HUES6 (cell line): ENCODE results near the gene SLC66A2.
A peak's percentile ranks its signal among the peaks of the same experiment; 100 is the strongest.
"Not testable (repeated sequence)": the region's sequence is repeated elsewhere in the genome, so short reads cannot be mapped to it uniquely, and the experiment has no call there.

Experiments
- H3K27ac ChIP-seq: 2 replicates; pipeline ENCODE4 v1.7.0; 2013; ENCODE audit warnings: low read depth, mild to moderate bottlenecking, low read length, inconsistent platforms
- H3K27me3 ChIP-seq: 2 replicates; pipeline ENCODE4 v1.6.1; 2013; ENCODE audit warnings: low read length; ENCODE audit not compliant: control insufficient read depth, insufficient read depth
- H3K36me3 ChIP-seq: 2 replicates; pipeline ENCODE4 v1.6.1; 2013; ENCODE audit warnings: low read length; ENCODE audit not compliant: control insufficient read depth, insufficient read depth
- H3K4me1 ChIP-seq: 2 replicates; pipeline ENCODE4 v1.6.1; 2013; ENCODE audit warnings: low read length; ENCODE audit not compliant: control insufficient read depth, insufficient read depth
- H3K4me3 ChIP-seq: 2 replicates; pipeline ENCODE4 v1.5.1; 2013; ENCODE audit warnings: low read depth, low read length
- H3K9ac ChIP-seq: one replicate; pipeline ENCODE4 v1.6.1; 2013; ENCODE audit warnings: mild to moderate bottlenecking, low read length
- H3K9me3 ChIP-seq: 2 replicates; pipeline ENCODE4 v1.6.1; 2013; ENCODE audit warnings: low read depth, low read length; ENCODE audit not compliant: control insufficient read depth, insufficient read depth

SLC66A2 gene

DNA sequence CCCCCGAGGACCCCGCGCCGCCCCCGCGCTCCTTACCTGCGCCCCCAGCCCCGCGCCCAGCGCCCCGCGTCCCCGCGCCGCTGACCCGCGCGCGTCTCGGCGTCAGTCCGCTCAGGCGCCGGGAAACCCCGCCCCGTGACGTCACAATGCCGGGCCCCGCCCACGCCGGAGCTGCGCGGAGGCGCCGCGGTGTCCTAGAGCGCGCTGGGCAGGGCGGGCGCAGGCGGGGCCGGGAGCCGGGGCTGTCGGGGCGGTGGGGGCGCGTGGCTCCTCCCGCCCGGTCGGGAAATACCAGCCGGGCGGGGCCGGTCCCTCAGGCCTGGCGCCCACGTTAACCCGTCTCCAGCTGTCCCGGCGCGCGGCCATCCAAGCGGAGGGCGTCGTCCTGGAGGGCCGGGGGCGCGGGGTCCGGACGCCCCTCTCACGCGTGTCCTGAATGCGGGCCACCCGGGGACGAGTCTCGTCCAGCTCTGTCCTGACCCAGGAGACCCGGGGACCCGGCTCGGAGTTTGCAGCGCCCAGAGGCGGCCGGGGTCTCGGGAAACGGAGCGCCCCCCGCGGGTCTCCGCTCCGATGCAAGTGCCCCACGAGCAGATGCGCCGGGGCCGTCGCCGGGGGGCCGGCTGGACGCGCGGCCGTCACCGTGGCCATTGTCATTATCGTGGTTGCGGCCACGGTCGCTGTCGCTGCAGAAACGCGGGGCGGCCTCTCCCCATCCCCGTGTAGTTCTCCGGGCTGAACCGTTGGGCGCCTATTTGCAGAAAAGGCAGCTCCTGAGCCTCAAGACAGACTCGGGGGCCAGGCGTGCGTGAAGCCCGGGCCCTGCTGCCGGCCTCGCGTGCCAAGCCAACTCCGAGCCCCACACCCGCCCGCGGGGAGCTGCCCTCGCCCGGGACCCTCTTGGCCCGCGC, at the start of gene SLC66A2:
Gene SLC66A2, minus strand, starts transcription at position 109 of the 911 bp plus-strand sequence. CDS start 727 bp downstream, outside the sequence.
- Histone ChIP-seq H3K4me1 (peaks cover 11% of the 10 kb centered on the region), H3K27me3 (peaks cover 63% of the 10 kb centered on the region), H3K27ac (no peak within 1 kb of the TSS), H3K9ac (peak within 1 kb of the TSS; percentile 5), H3K36me3 (no peaks in the 10 kb centered on the region), H3K4me3 (peak within 1 kb of the TSS; percentile 64), H3K9me3 (no peaks in the 10 kb centered on the region)

DNA sequence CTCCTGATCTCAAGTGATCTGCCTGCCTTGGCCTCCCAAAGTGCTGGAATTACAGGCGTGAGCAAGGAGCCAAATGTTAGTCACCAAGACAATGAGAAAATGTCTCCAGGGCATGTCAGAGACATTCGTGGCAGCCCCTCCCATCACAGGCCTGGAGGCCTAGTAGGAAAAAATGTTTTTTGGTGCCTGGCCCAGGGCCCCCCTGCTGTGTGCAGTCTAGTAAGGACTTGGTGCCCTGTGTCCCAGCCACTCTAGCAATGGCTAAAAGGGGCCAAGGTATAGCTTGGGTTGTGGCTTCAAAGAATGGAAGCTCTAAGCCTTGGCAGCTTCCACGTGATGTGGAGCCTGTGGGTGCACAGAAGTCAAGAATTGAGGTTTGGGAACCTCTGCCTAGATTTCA, 49.4 kb upstream of the SLC66A2 start:
- Histone ChIP-seq H3K9ac (no peak overlapping the region), H3K4me3 (no peak overlapping the region), H3K9me3 (peaks cover 34% of the 10 kb centered on the region)

DNA sequence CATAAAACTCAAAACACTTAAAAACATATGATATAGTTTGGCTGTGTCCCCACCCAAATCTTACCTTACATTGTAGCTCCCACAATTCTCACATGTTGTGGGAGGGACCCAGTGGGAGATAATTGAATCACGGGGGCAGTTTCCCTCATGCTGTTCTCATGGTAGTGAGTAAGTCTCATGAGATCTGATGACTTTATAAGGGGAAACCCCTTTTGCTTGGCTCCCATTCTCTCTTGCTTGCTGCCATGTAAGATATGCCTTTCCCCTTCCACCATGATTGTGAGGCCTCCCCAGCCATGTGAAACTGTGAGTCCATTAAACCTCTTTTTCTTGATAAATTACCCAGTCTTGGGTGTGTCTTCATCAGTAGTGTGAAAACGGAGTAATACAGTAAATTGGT, 48.2 kb upstream of the SLC66A2 start:
- peaks cover 34% of the 10 kb centered on the region for H3K9me3 ChIP-seq
- H3K27me3 ChIP-seq, H3K36me3 ChIP-seq, H3K27ac ChIP-seq, H3K4me3 ChIP-seq, H3K4me1 ChIP-seq, H3K9ac ChIP-seq: not testable (repeated sequence)

More for the DNA sequence above, 49.4 kb upstream of the SLC66A2 start:
- H3K27ac ChIP-seq = no peak overlapping the region
- H3K27me3 ChIP-seq = no peaks in the 10 kb centered on the region
- H3K36me3 ChIP-seq = no peaks in the 10 kb centered on the region
- no peaks in the 10 kb centered on the region for H3K4me1 ChIP-seq

DNA sequence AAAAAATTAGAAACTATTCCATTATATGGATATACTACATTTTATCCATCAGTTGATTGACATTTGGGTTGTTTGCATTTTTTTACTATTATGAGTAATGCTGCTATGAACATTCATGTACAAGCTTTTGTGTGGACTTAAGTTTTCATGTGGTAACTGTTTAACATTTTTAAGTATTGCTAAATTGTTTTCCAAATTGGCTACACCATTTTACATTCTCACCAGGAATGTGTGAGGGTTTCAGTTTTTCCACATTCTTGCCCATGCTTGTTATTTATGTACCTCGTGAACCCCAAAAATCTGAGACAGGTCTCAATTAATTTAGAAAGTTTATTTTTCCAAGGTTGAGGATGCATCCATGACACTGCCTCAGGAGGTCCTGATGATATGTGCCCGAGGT, 40.0 kb upstream of the SLC66A2 start:
- Histone ChIP-seq H3K27me3 (no peaks in the 10 kb centered on the region), H3K9ac (no peak overlapping the region), H3K9me3 (no peaks in the 10 kb centered on the region), H3K36me3 (peaks cover 3% of the 10 kb centered on the region), H3K4me1 (peaks cover 34% of the 10 kb centered on the region), H3K27ac (no peak overlapping the region), H3K4me3 (no peak overlapping the region)

DNA sequence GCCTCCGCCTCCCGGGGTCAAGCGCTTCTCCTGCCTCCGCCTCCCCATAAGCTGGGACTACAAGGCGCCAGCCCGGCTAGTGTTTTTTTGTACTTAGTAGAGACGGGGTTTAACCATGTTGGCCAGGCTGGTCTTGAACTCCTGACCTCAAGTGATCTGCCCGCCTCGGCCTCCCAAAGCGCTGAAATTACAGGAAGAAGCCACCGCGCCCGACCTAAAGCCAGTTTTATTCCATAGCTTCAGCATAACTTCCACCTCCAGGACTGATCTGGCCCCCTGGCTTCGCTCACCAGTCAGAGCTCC, 37.7 kb upstream of the SLC66A2 start:
- peak overlapping the region; percentile 99 for H3K4me3 ChIP-seq
- no peaks in the 10 kb centered on the region for H3K27me3 ChIP-seq
- peaks cover 26% of the 10 kb centered on the region for H3K36me3 ChIP-seq
- no peak overlapping the region; the same call in 1 of the 2 replicates for H3K27ac ChIP-seq
- peak overlapping the region; percentile 36 for H3K9ac ChIP-seq
- H3K4me1 ChIP-seq = peaks cover 36% of the 10 kb centered on the region
- no peaks in the 10 kb centered on the region for H3K9me3 ChIP-seq

DNA sequence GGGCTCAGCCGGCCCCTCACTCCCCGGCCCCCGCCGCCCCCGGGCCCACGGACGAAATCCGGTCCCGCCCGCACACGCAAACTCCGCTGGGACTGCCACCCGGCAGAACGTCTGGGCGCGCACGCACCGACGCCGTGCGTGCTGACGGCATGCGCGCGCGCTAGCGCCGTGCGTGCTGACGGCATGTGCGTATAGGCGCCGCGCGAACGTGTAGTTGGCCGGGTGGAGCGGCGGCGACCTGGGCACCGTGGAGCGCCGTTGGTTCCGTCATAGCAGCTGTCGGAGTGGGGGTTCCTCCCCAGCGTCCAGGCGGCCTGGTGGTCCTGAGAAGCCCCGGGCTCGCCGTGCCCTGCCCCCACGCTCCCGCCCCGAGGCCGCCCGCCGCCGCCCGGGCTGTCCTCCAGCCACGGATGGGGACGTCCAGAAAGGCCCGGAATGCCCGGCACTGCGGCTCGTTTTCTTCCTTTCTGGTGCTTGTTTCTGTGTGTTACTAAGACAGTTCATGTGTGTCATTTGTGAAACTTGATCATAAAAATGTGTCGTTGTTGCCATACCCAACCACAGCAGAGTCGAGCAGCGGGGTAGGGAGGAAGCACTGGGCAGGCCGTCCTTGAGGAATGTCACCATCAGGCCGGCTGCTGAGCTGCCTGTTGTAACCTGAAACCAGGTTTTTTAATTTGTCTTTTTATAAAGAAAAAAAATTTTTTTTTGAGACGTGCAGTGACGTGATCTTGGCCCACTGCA, 37.2 kb upstream of the SLC66A2 start, which contains the start of gene TXNL4A:
Gene TXNL4A, minus strand, starts transcription at position 113 of the 744 bp plus-strand sequence. CDS start 171 bp downstream, outside the sequence.
- H3K4me3 ChIP-seq = peak within 1 kb of the TSS; percentile 99
- no peaks in the 10 kb centered on the region for H3K27me3 ChIP-seq
- peak within 1 kb of the TSS; percentile 97 for H3K9ac ChIP-seq
- peaks cover 30% of the 10 kb centered on the region for H3K4me1 ChIP-seq
- H3K27ac ChIP-seq = peak within 1 kb of the TSS; percentile 85
- no peaks in the 10 kb centered on the region for H3K9me3 ChIP-seq
- H3K36me3 ChIP-seq = peaks cover 31% of the 10 kb centered on the region

DNA sequence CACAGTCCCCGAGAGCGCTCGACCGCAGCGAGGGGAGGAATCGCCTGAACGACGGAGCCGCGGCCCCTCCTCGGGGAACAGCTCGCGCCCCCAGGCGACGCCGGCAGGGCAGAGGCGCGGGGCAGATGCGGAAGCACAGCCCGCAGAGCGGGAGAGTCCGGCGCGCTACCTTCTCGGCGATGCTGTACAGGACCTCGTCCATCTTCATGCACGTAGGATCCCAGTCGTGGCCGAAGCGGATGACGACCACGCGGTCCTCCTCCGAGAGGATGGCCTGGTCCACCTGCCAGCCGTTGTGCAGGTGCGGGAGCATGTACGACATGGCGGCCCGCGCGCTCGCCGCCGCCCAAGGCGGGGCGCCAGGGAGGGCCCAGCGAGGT, 36.6 kb upstream of the SLC66A2 start:
- Histone ChIP-seq H3K27ac (peak overlapping the region; percentile 85), H3K9me3 (no peaks in the 10 kb centered on the region), H3K36me3 (peaks cover 33% of the 10 kb centered on the region), H3K4me1 (peaks cover 25% of the 10 kb centered on the region), H3K4me3 (peak overlapping the region; percentile 99), H3K27me3 (no peaks in the 10 kb centered on the region), H3K9ac (peak overlapping the region; percentile 97)

DNA sequence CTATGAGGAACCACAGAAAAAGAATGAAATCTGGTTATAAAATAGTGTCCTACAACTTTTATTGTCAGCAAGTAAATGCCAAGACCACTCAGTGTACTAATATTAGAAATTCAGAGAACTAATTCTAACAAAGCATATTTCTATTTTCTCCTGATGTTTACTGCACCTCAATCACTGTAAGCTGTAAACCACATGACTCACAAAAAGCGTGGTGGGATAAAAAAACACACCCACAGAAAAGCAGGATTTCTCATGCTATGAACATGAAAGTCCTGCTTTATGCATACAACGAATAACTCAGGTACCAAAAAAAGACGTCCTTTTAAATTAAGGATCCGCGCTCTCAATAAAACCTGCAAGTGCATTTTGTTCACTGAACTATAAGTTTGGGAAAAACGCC, 36.1 kb upstream of the SLC66A2 start:
- peak overlapping the region; percentile 97 for H3K9ac ChIP-seq
- peak overlapping the region; percentile 99 for H3K4me3 ChIP-seq
- H3K27me3 ChIP-seq = no peaks in the 10 kb centered on the region
- peak overlapping the region; percentile 85 for H3K27ac ChIP-seq
- no peaks in the 10 kb centered on the region for H3K9me3 ChIP-seq
- H3K4me1 ChIP-seq = peaks cover 21% of the 10 kb centered on the region
- peaks cover 36% of the 10 kb centered on the region for H3K36me3 ChIP-seq

DNA sequence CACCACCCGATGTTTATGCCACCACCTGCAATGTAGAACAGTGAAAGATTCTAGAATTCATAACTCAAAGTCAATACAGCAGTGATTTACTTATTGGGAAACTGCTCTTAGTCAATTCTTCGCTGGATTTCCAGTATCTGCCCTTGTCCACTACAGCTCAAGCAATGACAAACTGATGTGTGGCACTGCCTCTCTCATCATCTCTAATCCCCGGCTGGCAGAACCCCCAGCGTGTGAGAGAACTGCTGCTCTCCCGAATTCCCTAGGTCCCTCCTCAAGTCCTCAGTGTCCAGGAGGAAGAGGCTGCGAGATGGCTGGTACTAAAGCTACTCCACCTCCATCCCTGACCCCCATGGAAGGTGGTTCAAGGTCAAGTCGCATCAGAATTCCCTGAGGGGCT, 35.3 kb upstream of the SLC66A2 start:
- H3K36me3 ChIP-seq = peaks cover 42% of the 10 kb centered on the region
- H3K4me3 ChIP-seq = peak overlapping the region; percentile 99
- peaks cover 14% of the 10 kb centered on the region; the same call in 1 of the 2 replicates for H3K4me1 ChIP-seq
- no peaks in the 10 kb centered on the region for H3K9me3 ChIP-seq
- H3K27me3 ChIP-seq = no peaks in the 10 kb centered on the region
- no peak overlapping the region for H3K27ac ChIP-seq
- H3K9ac ChIP-seq = peak overlapping the region; percentile 17

DNA sequence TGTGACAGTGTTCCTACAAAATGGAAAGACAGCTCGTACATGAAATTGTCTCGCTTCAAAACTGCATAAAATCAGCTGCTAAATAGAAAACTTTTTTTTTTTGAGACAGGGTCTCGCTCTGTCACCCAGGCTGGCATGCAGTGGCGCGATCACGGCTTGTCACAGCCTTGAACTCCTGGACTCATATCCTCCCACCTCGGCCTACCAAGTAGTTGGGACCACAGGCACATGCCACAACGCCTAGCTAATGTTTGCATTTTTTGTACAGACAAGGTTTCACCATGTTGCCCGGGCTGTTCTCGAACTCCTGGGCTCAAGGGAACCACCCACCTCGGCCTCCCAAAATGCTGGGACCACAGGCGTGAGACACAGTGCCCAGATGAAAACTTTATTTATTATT, 33.7 kb upstream of the SLC66A2 start:
- Histone ChIP-seq H3K36me3 (peaks cover 42% of the 10 kb centered on the region), H3K27ac (no peak overlapping the region), H3K9me3 (no peaks in the 10 kb centered on the region), H3K4me1 (peaks cover 14% of the 10 kb centered on the region; the same call in 1 of the 2 replicates), H3K27me3 (no peaks in the 10 kb centered on the region), H3K4me3 (no peak overlapping the region), H3K9ac (no peak overlapping the region)

DNA sequence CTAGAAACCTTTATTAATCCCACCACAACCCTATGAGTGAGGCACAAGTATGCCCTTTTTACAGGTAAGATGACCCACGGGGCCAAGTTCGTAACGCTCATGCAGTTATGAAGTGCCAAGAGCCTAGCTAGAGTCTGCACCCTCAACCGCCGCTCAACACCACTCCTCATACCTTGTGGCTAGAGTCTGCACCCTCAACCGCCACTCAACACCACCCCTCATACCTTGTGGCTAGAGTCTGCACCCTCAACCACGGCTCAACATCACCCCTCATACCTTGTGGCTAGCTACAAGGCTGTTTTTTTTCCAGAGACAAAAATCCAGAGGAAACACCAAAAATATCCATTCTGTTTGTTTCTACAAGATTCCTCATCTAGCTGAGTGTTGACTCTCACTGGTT, 32.3 kb upstream of the SLC66A2 start:
- Histone ChIP-seq H3K4me3 (no peak overlapping the region), H3K27me3 (no peaks in the 10 kb centered on the region), H3K36me3 (peaks cover 47% of the 10 kb centered on the region), H3K27ac (no peak overlapping the region), H3K4me1 (peaks cover 11% of the 10 kb centered on the region; the same call in 1 of the 2 replicates), H3K9me3 (no peaks in the 10 kb centered on the region), H3K9ac (no peak overlapping the region)
